Uterus (tissue), 2 donors: Measurements from ENCODE around the gene DBI.

Experiments
- CTCF ChIP-seq, 4 experiments: fragments of 200-600 bp in 2 of 4; fragments of 450-650 bp in 2 of 4; sonication (generic) in 2 of 4; IDR thresholded peaks; one replicate each; pipeline ENCODE4 v1.5.1; 2016 to 2019; ENCODE audit warnings: antibody characterized with exemption in 4 of 4, mild to moderate bottlenecking in 2 of 4, moderate library complexity in 1 of 4
- POLR2A ChIP-seq, 2 donors: fragments of 450-650 bp; IDR thresholded peaks; one replicate each; pipeline ENCODE4 v1.6.1; 2016; ENCODE audit warnings: antibody characterized with exemption in 2 of 2, mild to moderate bottlenecking in 1 of 2, moderate library complexity in 1 of 2

GRCh38 chr2:119378566-119378965 lies 11.8 kb downstream of the DBI start:
- TF ChIP-seq CTCF (IDR thresholded peaks at IDR 0.05) (no peak), POLR2A (IDR thresholded peaks at IDR 0.05) (no peak)
